Loucy (cell line): ENCODE data around the gene STK11IP.

Experiments
- CTCF ChIP-seq: fragments of 200-600 bp; sonication (generic); conservative IDR thresholded peaks from 2 replicates; pipeline ENCODE4 v1.5.1; 2014; ENCODE audit warnings: mild to moderate bottlenecking, antibody characterized with exemption, low read length
- EZH2phosphoT487 ChIP-seq: fragments of 200-600 bp; IDR thresholded peaks from 2 replicates; pipeline ENCODE4 v1.6.1; 2018; ENCODE audit warnings: antibody characterized with exemption, mild to moderate bottlenecking, moderate library complexity, borderline replicate concordance

DNA sequence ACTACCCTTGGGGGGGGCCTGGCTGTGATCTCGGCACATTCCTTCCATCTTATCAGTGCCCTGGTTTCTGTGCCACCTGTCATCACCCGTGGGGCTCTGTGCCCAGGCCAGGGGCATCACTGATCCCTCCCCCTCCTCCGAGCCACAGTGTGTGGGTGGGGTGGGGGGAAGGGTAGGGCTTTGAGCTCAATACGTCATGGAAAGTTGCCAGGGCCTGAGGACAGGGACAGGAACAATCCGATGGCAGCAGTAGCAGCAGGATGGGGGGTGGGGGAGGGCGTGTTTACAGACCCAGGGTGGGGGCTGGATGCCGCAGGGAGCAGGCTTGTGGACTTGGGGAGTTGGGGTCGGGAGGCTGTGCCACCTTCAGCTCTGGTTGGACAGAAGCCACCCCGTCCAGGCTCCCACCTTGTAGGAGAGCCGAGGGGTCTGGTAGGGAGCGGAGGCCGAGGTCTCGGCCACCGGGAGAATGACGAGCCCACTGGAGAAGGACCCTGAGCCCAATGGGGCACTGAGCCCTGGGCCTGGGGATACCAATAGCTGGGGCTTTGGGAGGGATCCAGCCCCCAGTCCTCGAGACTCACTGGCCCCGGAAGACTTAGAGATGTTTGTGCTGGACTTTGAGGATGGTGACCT is 33.2 kb downstream of the STK11IP start:
- TF ChIP-seq CTCF (no peak), EZH2phosphoT487 (no peak)
